BLaER1 (cell line): Measurements from ENCODE around the gene C19orf33.
A peak's percentile ranks its signal among the peaks of the same experiment; 100 is the strongest.
"Not testable (repeated sequence)": the region's sequence is repeated elsewhere in the genome, so short reads cannot be mapped to it uniquely, and the experiment has no call there.

Experiments used
- H3K27ac ChIP-seq: shearing (Covaris generic); formaldehyde crosslinking; 2 replicates; pipeline ENCODE4 v1.8.1; 2022
- H3K27me3 ChIP-seq: shearing (Covaris generic); formaldehyde crosslinking; 2 replicates; pipeline ENCODE4 v1.8.1; 2022
- H3K36me3 ChIP-seq: shearing (Covaris generic); formaldehyde crosslinking; 2 replicates; pipeline ENCODE4 v1.8.1; 2022
- H3K4me1 ChIP-seq: shearing (Covaris generic); formaldehyde crosslinking; 2 replicates; pipeline ENCODE4 v1.8.1; 2022
- H3K4me2 ChIP-seq: shearing (Covaris generic); formaldehyde crosslinking; 2 replicates; pipeline ENCODE4 v1.8.1; 2022
- H3K4me3 ChIP-seq: shearing (Covaris generic); formaldehyde crosslinking; 2 replicates; pipeline ENCODE4 v1.8.1; 2022
- H3K9ac ChIP-seq: shearing (Covaris generic); formaldehyde crosslinking; 2 replicates; pipeline ENCODE4 v1.8.1; 2022
- H3K9me3 ChIP-seq: shearing (Covaris generic); formaldehyde crosslinking; 2 replicates; pipeline ENCODE4 v1.8.1; 2022
- H4K20me1 ChIP-seq: shearing (Covaris generic); formaldehyde crosslinking; 2 replicates; pipeline ENCODE4 v1.8.1; 2022
- Cebpa-rat ChIP-seq: shearing (Covaris generic); IDR thresholded peaks from 2 replicates; pipeline ENCODE4 v1.8.1; 2022

The C19orf33 gene

DNA sequence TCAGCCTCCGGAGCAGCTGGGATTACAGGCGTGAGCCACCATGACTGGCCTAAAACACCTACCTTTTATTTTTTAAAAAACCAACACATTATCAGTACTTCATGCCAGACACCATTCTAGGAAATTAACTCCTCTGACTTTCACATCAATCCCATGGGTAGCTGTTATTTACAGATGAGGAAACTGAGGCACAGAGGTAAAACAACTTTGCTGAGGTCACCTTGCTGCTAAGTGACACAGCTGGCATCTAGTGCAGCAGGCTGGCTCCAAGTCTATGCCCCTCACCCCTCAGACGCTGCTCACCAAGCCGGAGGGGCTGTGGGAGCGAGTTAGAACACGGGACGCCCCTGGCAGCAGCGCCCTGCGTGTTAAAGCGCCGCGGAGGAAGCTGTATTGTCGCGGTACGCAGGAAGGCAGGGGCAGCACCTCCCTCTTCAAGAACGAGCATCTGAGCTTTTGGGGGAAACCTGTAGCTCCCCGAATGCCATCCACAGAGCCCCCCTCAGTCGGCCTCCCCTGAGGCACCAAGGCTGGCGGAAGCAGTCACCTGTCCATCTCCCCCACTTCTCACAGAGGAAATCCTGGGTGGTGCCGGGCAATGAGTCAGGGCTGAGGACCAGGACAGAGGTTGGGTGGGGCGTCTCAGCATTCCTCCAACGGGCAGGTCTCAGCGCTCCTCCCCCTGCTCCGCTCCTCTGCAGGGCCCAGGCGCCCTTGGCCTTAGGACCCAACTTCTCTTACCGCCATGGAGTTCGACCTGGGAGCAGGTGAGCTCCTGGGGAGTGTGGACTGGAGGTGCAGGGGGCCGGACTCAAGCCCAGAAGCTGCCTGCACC, at the start of gene C19orf33:
Gene C19orf33 (plus strand): TSS at position 735 of the 835 bp plus-strand sequence. CDS start 11 bp downstream, at position 746.
- Histone ChIP-seq H3K9me3 (no peaks in the 10 kb centered on the region), H3K4me2 (no peak within 1 kb of the TSS), H3K36me3 (peaks cover 63% of the 10 kb centered on the region), H3K27me3 (no peaks in the 10 kb centered on the region), H3K4me1 (peaks cover 5% of the 10 kb centered on the region), H4K20me1 (no peaks in the 10 kb centered on the region), H3K9ac (no peak within 1 kb of the TSS), H3K27ac (no peak within 1 kb of the TSS), H3K4me3 (no peak within 1 kb of the TSS)
- no peak for TF ChIP-seq Cebpa-rat

GRCh38 chr19:38255383-38256014, 48.6 kb upstream of the C19orf33 start:
- H3K27ac ChIP-seq, result peak overlapping the region; percentile 85
- peak overlapping the region; percentile 79 for H3K4me2 ChIP-seq
- H3K4me1 ChIP-seq, result peaks cover 64% of the 10 kb centered on the region
- H3K9ac ChIP-seq, result peak overlapping the region; percentile 83
- no peaks in the 10 kb centered on the region for H3K9me3 ChIP-seq
- H3K36me3 ChIP-seq, result no peaks in the 10 kb centered on the region
- no peaks in the 10 kb centered on the region for H3K27me3 ChIP-seq
- TF ChIP-seq Cebpa-rat, result no peak
- H3K4me3 ChIP-seq, result peak overlapping the region; percentile 75
- H4K20me1 ChIP-seq, result no peaks in the 10 kb centered on the region

DNA sequence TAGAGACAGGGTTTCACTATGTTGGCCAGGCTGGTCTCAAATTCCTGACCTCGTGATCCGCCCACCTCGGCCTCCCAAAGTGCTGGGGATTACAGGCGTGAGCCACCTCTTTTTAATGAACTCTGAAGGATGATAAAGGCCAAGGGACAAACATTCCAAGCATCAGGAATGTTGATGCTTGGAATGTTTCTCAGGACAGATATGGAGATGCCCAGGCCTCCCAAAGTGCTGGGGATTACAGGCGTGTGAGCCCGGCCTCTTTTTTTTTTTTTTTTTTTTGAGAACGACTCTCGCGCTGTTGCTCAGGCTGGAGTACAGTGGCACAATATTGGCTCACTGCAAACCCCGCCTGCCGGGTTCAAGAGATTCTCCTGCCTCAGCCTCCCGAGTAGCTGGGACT, 42.1 kb upstream of the C19orf33 start:
- not testable (repeated sequence) for H3K27me3 ChIP-seq, H3K4me3 ChIP-seq, H3K4me2 ChIP-seq, H3K9me3 ChIP-seq, H3K9ac ChIP-seq, H3K27ac ChIP-seq, H3K36me3 ChIP-seq
- Histone ChIP-seq H3K4me1 (peaks cover 37% of the 10 kb centered on the region), H4K20me1 (peaks cover 16% of the 10 kb centered on the region)

DNA sequence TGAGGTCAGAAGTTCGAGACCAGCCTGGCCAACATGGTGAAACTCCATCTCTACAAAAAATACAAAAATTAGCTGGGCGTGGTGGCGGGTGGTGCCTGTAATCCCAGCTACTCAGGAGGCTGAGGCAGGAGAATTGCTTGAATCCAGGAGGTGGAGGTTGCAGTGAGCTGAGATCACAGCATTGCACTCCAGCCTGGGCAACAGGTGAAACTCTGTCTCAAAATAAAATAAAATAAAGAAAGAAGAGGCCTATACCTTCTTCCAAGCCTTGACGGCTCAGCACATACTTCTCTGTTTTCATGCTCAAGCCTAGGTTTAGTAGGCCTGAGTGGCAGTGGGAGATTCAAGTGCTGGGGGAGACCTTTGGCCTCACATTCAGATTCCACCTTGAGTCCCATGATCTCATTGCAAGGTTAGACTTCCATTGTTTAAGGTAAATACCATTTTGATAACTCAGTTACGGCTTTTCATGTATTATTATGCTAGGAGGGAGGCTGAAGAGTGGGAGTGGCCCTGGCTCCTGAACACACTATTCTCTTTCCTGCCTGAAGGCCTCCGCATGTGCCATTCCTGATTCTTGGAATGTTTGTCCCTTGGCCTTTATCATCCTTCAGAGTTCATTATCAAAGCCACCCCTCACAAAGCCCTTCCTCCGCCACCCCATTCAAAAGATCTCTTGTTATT, 41.3 kb upstream of the C19orf33 start:
- Histone ChIP-seq H3K27me3 (no peaks in the 10 kb centered on the region), H3K4me1 (peaks cover 43% of the 10 kb centered on the region), H3K4me3 (no peak overlapping the region), H3K4me2 (peak overlapping the region; percentile 95), H4K20me1 (peaks cover 24% of the 10 kb centered on the region), H3K9me3 (no peaks in the 10 kb centered on the region), H3K9ac (no peak overlapping the region), H3K27ac (no peak overlapping the region), H3K36me3 (no peaks in the 10 kb centered on the region)
- no peak for TF ChIP-seq Cebpa-rat

DNA sequence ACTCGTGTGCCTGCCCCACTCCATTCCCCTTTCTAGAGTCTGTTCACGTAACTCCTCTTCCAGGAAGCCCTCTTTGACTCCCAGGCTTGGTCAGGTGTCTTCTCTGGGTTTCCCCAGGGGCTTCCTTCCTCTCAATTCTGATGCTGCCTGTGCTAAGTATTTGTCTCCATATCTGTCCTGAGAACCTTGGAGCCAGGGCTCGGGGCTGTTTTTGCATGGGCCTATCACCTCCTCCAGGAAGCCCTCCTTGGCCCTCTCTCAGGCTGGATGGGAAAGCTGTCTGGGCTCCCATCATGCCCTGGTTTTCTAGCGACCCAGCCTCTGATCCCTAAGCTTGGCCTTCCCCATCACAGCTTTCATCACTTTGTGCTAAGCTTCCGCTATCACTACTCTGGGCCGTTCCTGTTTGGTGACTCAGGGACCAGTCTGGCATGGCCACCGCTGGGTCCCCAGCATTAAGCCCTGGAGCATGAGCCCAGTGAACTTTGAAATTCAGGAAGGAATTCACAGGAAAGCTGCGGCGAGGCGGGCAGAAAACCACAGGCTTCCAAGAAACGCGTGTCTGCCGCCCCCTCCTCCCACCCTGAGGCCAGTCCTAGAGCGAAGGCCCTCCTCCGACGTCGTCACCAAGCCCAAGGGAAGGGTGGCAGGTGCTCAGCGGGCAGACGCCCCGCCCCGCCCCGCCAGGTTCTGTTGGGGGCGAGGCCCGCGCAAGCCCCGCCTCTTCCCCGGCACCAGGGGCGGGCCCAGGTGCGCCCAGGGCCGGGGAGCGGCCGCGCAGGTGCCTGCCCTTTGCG, 40.2 kb upstream of the C19orf33 start:
- no peaks in the 10 kb centered on the region for H3K27me3 ChIP-seq
- no peak for TF ChIP-seq Cebpa-rat
- peak overlapping the region; percentile 95 for H3K4me2 ChIP-seq
- H3K4me1 ChIP-seq, result peaks cover 52% of the 10 kb centered on the region
- no peaks in the 10 kb centered on the region for H3K9me3 ChIP-seq
- peak overlapping the region; percentile 90 for H3K27ac ChIP-seq
- H3K4me3 ChIP-seq, result peak overlapping the region; percentile 71
- H4K20me1 ChIP-seq, result peaks cover 35% of the 10 kb centered on the region
- H3K36me3 ChIP-seq, result no peaks in the 10 kb centered on the region
- peak overlapping the region; percentile 80 for H3K9ac ChIP-seq

GRCh38 chr19:38264486-38265212, 39.4 kb upstream of the C19orf33 start, which contains the start of gene SPINT2:
Gene SPINT2, plus strand, starts transcription at chr19:38264573. Its CDS starts 320 bp downstream, at chr19:38264893.
- Histone ChIP-seq H3K4me3 (peak within 1 kb of the TSS; percentile 71), H3K27ac (peak within 1 kb of the TSS; percentile 90), H3K9me3 (no peaks in the 10 kb centered on the region), H3K27me3 (no peaks in the 10 kb centered on the region), H3K4me2 (peak within 1 kb of the TSS; percentile 95), H3K9ac (peak within 1 kb of the TSS; percentile 80), H3K4me1 (peaks cover 52% of the 10 kb centered on the region), H4K20me1 (peaks cover 43% of the 10 kb centered on the region), H3K36me3 (peaks cover 1% of the 10 kb centered on the region; the same call in 1 of the 2 replicates)
- no peak for TF ChIP-seq Cebpa-rat

DNA sequence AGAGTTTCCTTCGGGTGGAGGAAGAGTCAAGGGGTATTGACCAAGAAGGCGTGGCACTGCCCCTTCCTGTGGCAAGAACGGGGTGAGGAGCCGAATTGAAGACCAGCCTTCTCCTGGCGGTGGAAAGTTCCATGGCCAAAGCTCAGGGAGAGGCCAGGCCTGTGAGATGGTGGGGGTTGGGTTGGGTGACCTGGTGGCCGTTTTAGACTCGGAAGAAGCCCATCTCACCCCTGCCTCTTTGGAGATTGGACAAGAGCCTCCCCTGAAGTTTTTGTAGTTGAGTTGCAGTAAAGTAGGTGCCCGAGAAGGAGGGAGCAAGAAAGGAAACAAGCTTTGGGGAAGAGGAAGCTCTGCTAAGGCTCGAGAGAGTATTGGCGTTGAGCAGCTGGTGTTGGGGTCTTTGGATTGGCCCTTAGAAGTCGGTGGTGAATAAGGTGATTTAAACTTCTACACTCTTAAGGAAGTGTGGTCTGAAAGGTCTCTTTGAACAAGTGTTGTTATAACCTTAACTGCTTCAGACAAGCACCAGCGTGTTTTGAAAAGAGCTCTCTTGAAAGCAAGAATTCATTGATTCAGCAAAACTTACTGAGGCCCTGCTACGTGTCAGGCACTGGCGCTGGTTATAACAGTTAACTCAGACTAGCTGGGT, 38.7 kb upstream of the C19orf33 start:
- Histone ChIP-seq H3K36me3 (peaks cover 8% of the 10 kb centered on the region), H3K4me1 (peaks cover 56% of the 10 kb centered on the region), H3K4me2 (peak overlapping the region; percentile 95), H4K20me1 (peaks cover 50% of the 10 kb centered on the region), H3K9me3 (no peaks in the 10 kb centered on the region), H3K27me3 (no peaks in the 10 kb centered on the region), H3K27ac (peak overlapping the region; percentile 90), H3K9ac (peak overlapping the region; percentile 80), H3K4me3 (peak overlapping the region; percentile 71)
- no peak for TF ChIP-seq Cebpa-rat

DNA sequence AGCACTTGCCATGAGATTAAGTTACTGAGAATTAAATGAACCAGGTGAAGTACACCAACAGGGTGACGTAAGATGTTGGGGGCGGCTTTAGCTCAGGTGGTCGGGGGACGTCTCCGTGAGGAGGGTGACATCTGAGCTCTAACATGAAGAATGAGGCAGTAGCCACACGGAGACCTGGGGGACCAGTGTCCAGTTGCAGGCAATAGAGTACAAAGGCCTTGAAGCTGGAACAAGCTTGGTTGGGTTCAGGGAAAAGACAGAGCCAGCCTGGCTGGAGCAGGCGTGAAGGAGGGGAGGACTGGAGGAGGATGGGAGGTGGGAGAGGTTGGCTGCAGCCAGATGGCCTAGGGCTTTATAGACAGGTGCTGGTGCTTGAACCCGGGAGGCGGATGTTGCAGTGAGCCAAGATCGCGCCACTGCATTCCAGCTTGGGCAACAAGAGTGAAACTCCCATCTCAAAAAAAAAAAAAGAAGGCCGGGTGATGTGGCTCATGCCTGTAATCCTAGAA, 38.1 kb upstream of the C19orf33 start:
- peak overlapping the region; percentile 90; the same call in 1 of the 2 replicates for H3K27ac ChIP-seq
- H3K4me1 ChIP-seq, result peaks cover 62% of the 10 kb centered on the region
- H3K4me3 ChIP-seq, result peak overlapping the region; percentile 71
- H3K9ac ChIP-seq, result peak overlapping the region; percentile 80
- no peak for TF ChIP-seq Cebpa-rat
- H3K27me3 ChIP-seq, result no peaks in the 10 kb centered on the region
- peaks cover 56% of the 10 kb centered on the region for H4K20me1 ChIP-seq
- H3K36me3 ChIP-seq, result peaks cover 13% of the 10 kb centered on the region
- H3K9me3 ChIP-seq, result no peaks in the 10 kb centered on the region
- H3K4me2 ChIP-seq, result peak overlapping the region; percentile 95
